Suprapubic skin (tissue), 3 donors: ENCODE data around the gene DDB1.

Source experiments
- POLR2A ChIP-seq, 2 donors: fragments of 450-650 bp; IDR thresholded peaks; one replicate each; pipeline ENCODE4 v1.6.1; 2017; ENCODE audit warnings: antibody characterized with exemption in 2 of 2, mild to moderate bottlenecking in 2 of 2, moderate library complexity in 2 of 2
- TF ChIP-seq, protein P1 (sequence below), 2 donors: fragments of 200-600 bp in 1 of 2; fragments of 450-650 bp in 1 of 2; sonication (generic) in 1 of 2; IDR thresholded peaks; one replicate each; pipeline ENCODE4 v1.5.1; 2016 to 2019; ENCODE audit warnings: antibody characterized with exemption in 2 of 2, mild to moderate bottlenecking in 1 of 2, moderate library complexity in 1 of 2

- TF ChIP-seq, protein P1, sequence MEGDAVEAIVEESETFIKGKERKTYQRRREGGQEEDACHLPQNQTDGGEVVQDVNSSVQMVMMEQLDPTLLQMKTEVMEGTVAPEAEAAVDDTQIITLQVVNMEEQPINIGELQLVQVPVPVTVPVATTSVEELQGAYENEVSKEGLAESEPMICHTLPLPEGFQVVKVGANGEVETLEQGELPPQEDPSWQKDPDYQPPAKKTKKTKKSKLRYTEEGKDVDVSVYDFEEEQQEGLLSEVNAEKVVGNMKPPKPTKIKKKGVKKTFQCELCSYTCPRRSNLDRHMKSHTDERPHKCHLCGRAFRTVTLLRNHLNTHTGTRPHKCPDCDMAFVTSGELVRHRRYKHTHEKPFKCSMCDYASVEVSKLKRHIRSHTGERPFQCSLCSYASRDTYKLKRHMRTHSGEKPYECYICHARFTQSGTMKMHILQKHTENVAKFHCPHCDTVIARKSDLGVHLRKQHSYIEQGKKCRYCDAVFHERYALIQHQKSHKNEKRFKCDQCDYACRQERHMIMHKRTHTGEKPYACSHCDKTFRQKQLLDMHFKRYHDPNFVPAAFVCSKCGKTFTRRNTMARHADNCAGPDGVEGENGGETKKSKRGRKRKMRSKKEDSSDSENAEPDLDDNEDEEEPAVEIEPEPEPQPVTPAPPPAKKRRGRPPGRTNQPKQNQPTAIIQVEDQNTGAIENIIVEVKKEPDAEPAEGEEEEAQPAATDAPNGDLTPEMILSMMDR (IDR thresholded peaks at IDR 0.05), result no peak
- TF ChIP-seq POLR2A (IDR thresholded peaks at IDR 0.05), result no peak
Observed at GRCh38 chr11:61298663-61299244, 34.2 kb downstream of the DDB1 start.
